ENCODE data around the gene IFITM10. TPM values are rescaled to one million over a fixed set of nuclear protein-coding genes. Genes with fewer than 3 reads are reported as not detected.

The IFITM10 gene
- total and polyA plus RNA-seq, 9 of the 15 experiments (the other 6 are each of a cell fraction or from before 2014, with no cell fraction given) = 0.08 to 0.13 (median 0.09) TPM; not detected in 6

- CTCF ChIA-PET (ENCODE audit: low intra/inter-chr PET ratio) = no interaction called here
- no peak for FAIRE-seq
- intact Hi-C loops (cut with micrococcal nuclease) = no loop called here
- TF ChIP-seq SUPT5H (IDR thresholded peaks at IDR 0.05) (no peak), TEAD2 (tag; IDR thresholded peaks at IDR 0.05) (no peak), BMI1 (IDR thresholded peaks at IDR 0.05; ENCODE audit: low read length) (no peak), HNRNPH1 (optimal IDR thresholded peaks at IDR 0.05; ENCODE audit: low read depth, low read length) (no peak), CTCFL (IDR thresholded peaks at IDR 0.05; ENCODE audit: borderline replicate concordance, insufficient read depth, low read depth, low read length, poor library complexity, severe bottlenecking) (no peak), CCNT2 (IDR thresholded peaks at IDR 0.05; ENCODE audit: borderline replicate concordance, extremely low read depth, insufficient read length, low read depth, low read length) (peak; percentile 75), MAX (CRISPR knock-in tag; IDR thresholded peaks at IDR 0.05) (peak; percentile 74), RBBP5 (IDR thresholded peaks at IDR 0.05; ENCODE audit: borderline replicate concordance, insufficient read depth, low read length, poor library complexity, severe bottlenecking) (peak; percentile 71), KLF10 (CRISPR knock-in tag; IDR thresholded peaks at IDR 0.05) (no peak), ZNF3 (CRISPR knock-in tag; IDR thresholded peaks at IDR 0.05) (no peak), JUN (IDR thresholded peaks at IDR 0.05; ENCODE audit: borderline replicate concordance, low read depth, low read length) (0 out of 2 replicates have a peak, but pooled peaks have one; percentile 20), JUN (CRISPR knock-in tag; IDR thresholded peaks at IDR 0.05; ENCODE audit: borderline replicate concordance) (no peak)
These were observed 13.6 kb upstream of the IFITM10 start, which contains the start of gene CTSD for GRCh38 chr11:1763796-1764661. Gene CTSD, minus strand, starts transcription at chr11:1763927. Its CDS starts 68 bp downstream, at chr11:1763859.

More at GRCh38 chr11:1763796-1764661, 13.6 kb upstream of the IFITM10 start, which contains the start of gene CTSD:
- Histone ChIP-seq H3K36me3 (ENCODE audit: control insufficient read depth, insufficient read depth, low read length) (peaks cover 10% of the 10 kb centered on the region; the same call in 1 of the 3 replicates), H3K4me2 (ENCODE audit: insufficient read depth, low read length) (peak within 1 kb of the TSS; percentile 72), H3K79me2 (ENCODE audit: control insufficient read depth, insufficient read depth, low read length) (peaks cover 17% of the 10 kb centered on the region), H3K27me3 (ENCODE audit: control insufficient read depth in 2 of 2, insufficient read depth in 2 of 2, low read length in 2 of 2) (no peaks in the 10 kb centered on the region), H3K9ac (ENCODE audit: insufficient read depth in 1 of 2, low read depth in 2 of 2, low read length in 2 of 2) (peak within 1 kb of the TSS; percentile 78 to 93), H4K20me1 (replicated peaks; ENCODE audit: control insufficient read depth, insufficient read depth, low read length) (0 out of 2 replicates have a peak, but pooled peaks cover 4% of the 10 kb centered on the region), H2AFZ (ENCODE audit: low read depth, low read length) (peak within 1 kb of the TSS; percentile 85), H3K4me1 (replicated peaks in 1 of 2; ENCODE audit: control insufficient read depth in 2 of 2, insufficient read depth in 2 of 2, low read length in 2 of 2) (peaks cover 35 to 83% of the 10 kb centered on the region in 2 experiments), H3K27ac (ENCODE audit: extremely low read depth, low read depth, low read length) (peak within 1 kb of the TSS; percentile 83), H3K4me3 (peak within 1 kb of the TSS; percentile 81), H3K9me3 (replicated peaks; ENCODE audit: control insufficient read depth, insufficient read depth, low read depth, low read length) (no peaks in the 10 kb centered on the region), H3K9me1 (ENCODE audit: control insufficient read depth, insufficient read depth, low read length) (peaks cover 7% of the 10 kb centered on the region)
- peak; percentile 80 for ATAC-seq
- TSS peak; percentile 51 for BruUV-seq (replicated peaks)
- peak; percentile 87 to 98 (median 98) for DNase-seq (ENCODE audit: extremely low read depth in 1 of 4, low spot score in 3 of 4)
- in situ Hi-C loops (cut with MboI) = loop anchor here (5.0 kb wide), 1 partner anchor 37 kb away; no protein-coding TSS in a partner anchor
- POLR2A ChIA-PET = interaction anchor here (0.7 to 1.0 kb wide), 2 partner anchors 10 to 59 kb away, joined by 3 to 4 read pairs; no protein-coding TSS in a partner anchor
- WGBS (ENCODE audit: insufficient coverage, low coverage, missing lambda C conversion rate) = 5% methylated on average over 53 of the region's 85 CpGs

Measured in K562 (cell line).